Pancreas (tissue), 10 donors: Measurements from ENCODE around the gene C1QTNF5. TPM values are rescaled to one million over a fixed set of nuclear protein-coding genes. Genes with fewer than 3 reads are reported as not detected.
A peak's percentile ranks its signal among the peaks of the same experiment; 100 is the strongest.

ENCODE experiments used
- ATAC-seq, 4 donors: fragments of 200-7000 bp; cut with Tn5 transposase; one replicate each; pipeline versions ENCODE4 v1.8.0 to v1.9.1; 2020; ENCODE audit warnings: mild to moderate bottlenecking in 4 of 4, moderate library complexity in 4 of 4
- DNase-seq, 6 donors: peaks; one replicate each; pipeline ENCODE4 v3.0.0-alpha.2; 2020
- FAIRE-seq: peaks from 2 replicates; lab custom pipeline; 2012; peaks lifted over from hg19 to GRCh38; lab: Jason Lieb, UNC
- H3K27ac ChIP-seq, 4 donors: fragments of 200-600 bp; sonication (generic); 1 replicate in 3 of 4; 2 replicates in 1 of 4; pipeline versions ENCODE4 v1.5.0 to v1.8.0; 2020
- H3K27me3 ChIP-seq, 4 donors: fragments of 200-600 bp; one replicate each; pipeline ENCODE4 v1.8.0; 2021
- H3K36me3 ChIP-seq, 3 donors: fragments of 200-600 bp; sonication (generic) in 1 of 3; one replicate each; pipeline versions ENCODE4 v1.5.0 to v1.8.0; 2020 to 2021
- H3K4me1 ChIP-seq, 3 donors: fragments of 200-600 bp; one replicate each; pipeline ENCODE4 v1.8.0; 2021
- H3K4me3 ChIP-seq, 4 donors: fragments of 200-600 bp; sonication (generic) in 2 of 4; one replicate each; pipeline versions ENCODE4 v1.5.0 to v1.8.0; 2020 to 2021
- H3K9me3 ChIP-seq, 4 donors: fragments of 200-600 bp; one replicate each; pipeline ENCODE4 v1.8.0; 2021
- CTCF ChIP-seq, 4 donors: fragments of 200-600 bp; sonication (generic) in 3 of 4; IDR thresholded peaks; one replicate each; pipeline versions ENCODE4 v1.5.0 to v1.8.0; 2021; ENCODE audit warnings: antibody characterized with exemption in 4 of 4
- WGBS, 2 donors: extraction: QIAGEN DNeasy Blood & Tissue Kit; methylation state at CpG; one replicate each; pipeline ENCODE4 v1.1.7; 2013; 5-methylcytosine and 5-hydroxymethylcytosine counted together
- intact Hi-C, 3 donors: fragments of 100-400 bp; cut with DNase I; formaldehyde crosslinking; loops; one replicate each; pipeline versions ENCODE4 v1.11.1 to v1.14.2; 2022
- polyA plus RNA-seq, 2 donors: library from polyadenylated mRNA; stranded (reverse); fragments of 200-250 nt; gene quantifications; one replicate each; pipeline ENCODE4 v1.2.3, GENCODE V29; 2013
- total RNA-seq, 6 donors: library from RNA; stranded (reverse); fragmentation: NEBNext Ultra II Directional in 4 of 6; extraction: Animal tissue kit (Norgen Biotek cat#: 25700) in 4 of 6; gene quantifications; one replicate each; pipeline versions ENCODE4 v1.2.1 to v1.2.4, GENCODE V29; 2021 to 2023
- donor health status: healthy with polysubstance abuse.
- donor health status: DM: no; HTN: no; CAD: no; lungs with moderate emphysema.
- donor health status: DM: no; HTN: no; CAD: no.
- donor health status: control.
- donor health status: control.
- donor health status: Bipolar disorder and iron deficiency.
- donor health status: DM: yes; HTN: yes; CAD: no.
- donor health status: DM: no; HTN: no; CAD: no.
- donor health status: DM: no; HTN: no; CAD: no.
- donor health status: DM: yes; HTN: yes; CAD: no.

Gene C1QTNF5
- total and polyA plus RNA-seq, 8 donors = 6.7 to 27.9 (median 15.7) TPM

GRCh38 chr11:119315131-119316015 lies 25.3 kb downstream of the C1QTNF5 start:
- peak in 1 of 4 donors; percentile 20 for TF ChIP-seq CTCF (IDR thresholded peaks at IDR 0.05)
- Histone ChIP-seq H3K27me3 (peaks cover 0 to 3% (median 0%) of the 10 kb centered on the region in 4 donors), H3K36me3 (no peaks in the 10 kb centered on the region), H3K9me3 (no peaks in the 10 kb centered on the region), H3K27ac (peak overlapping the region in 3 of 4 donors; percentile 43 to 71 (median 69)), H3K4me3 (peak overlapping the region in 2 of 4 donors; percentile 32 to 49), H3K4me1 (peaks cover 0 to 12% (median 6%) of the 10 kb centered on the region in 3 donors)
- intact Hi-C loops = no loop called here
- ATAC-seq = peak; percentile 63 to 74 (median 71)
- FAIRE-seq = no peak
- DNase-seq = peak in 4 of 6 donors; percentile 61 to 82 (median 64)
- WGBS, 2 donors = 3 to 7% methylated on average over 28 to 29 of the region's 29 CpGs

GRCh38 chr11:119314726-119315125 lies 26.0 kb downstream of the C1QTNF5 start:
- peak in 1 of 6 donors; percentile 47 for DNase-seq
- peaks cover 0 to 3% (median 0%) of the 10 kb centered on the region in 4 donors for H3K27me3 ChIP-seq
- H3K9me3 ChIP-seq = no peaks in the 10 kb centered on the region
- intact Hi-C loops = no loop called here
- peak overlapping the region in 1 of 4 donors; percentile 49 for H3K4me3 ChIP-seq
- peaks cover 0 to 12% (median 6%) of the 10 kb centered on the region in 3 donors for H3K4me1 ChIP-seq
- FAIRE-seq = no peak
- H3K27ac ChIP-seq = peak overlapping the region in 2 of 4 donors; percentile 43 to 69
- H3K36me3 ChIP-seq = no peaks in the 10 kb centered on the region
- no peak for TF ChIP-seq CTCF (IDR thresholded peaks at IDR 0.05)
- 54 to 65% methylated on average over 18 of the region's 18 CpGs for WGBS, 2 donors
- no peak for ATAC-seq

- no peaks in the 10 kb centered on the region for H3K36me3 ChIP-seq
- DNase-seq (no peak), FAIRE-seq (no peak), ATAC-seq (no peak)
- H3K27me3 ChIP-seq = no peaks in the 10 kb centered on the region
- H3K9me3 ChIP-seq = no peaks in the 10 kb centered on the region
- H3K4me1 ChIP-seq = peaks cover 0 to under 1% (median 0%) of the 10 kb centered on the region in 3 donors
- no peak overlapping the region for H3K4me3 ChIP-seq
- TF ChIP-seq CTCF (IDR thresholded peaks at IDR 0.05) = no peak
- H3K27ac ChIP-seq = no peak overlapping the region
- WGBS, 2 donors = 78 to 83% methylated on average over 15 to 20 of the region's 20 CpGs
- intact Hi-C loops = no loop called here
These were observed 30.0 kb downstream of the C1QTNF5 start for GRCh38 chr11:119310682-119311052.

GRCh38 chr11:119309953-119310681 lies 30.6 kb downstream of the C1QTNF5 start:
- intact Hi-C loops = no loop called here
- Histone ChIP-seq H3K9me3 (no peaks in the 10 kb centered on the region), H3K27ac (no peak overlapping the region), H3K36me3 (no peaks in the 10 kb centered on the region), H3K4me3 (no peak overlapping the region), H3K4me1 (no peaks in the 10 kb centered on the region), H3K27me3 (no peaks in the 10 kb centered on the region)
- no peak for DNase-seq
- no peak for TF ChIP-seq CTCF (IDR thresholded peaks at IDR 0.05)
- no peak for ATAC-seq
- FAIRE-seq = no peak
- WGBS, 2 donors = 78 to 81% methylated on average over 17 of the region's 17 CpGs
